Motor neuron (in vitro differentiated cells): ENCODE data around the gene PTPRE. TPM values are rescaled to one million over a fixed set of nuclear protein-coding genes. Genes with fewer than 3 reads are reported as not detected.

Experiments used
- ATAC-seq, 8 experiments: fragments of 200-7000 bp; cut with Tn5 transposase; replicated peaks in 6 of 8; 2 replicates each; pipeline ENCODE4 v1.8.0; 2021; ENCODE audit warnings: mild to moderate bottlenecking in 8 of 8, moderate library complexity in 8 of 8
- H3K27ac ChIP-seq, 2 donors: fragments of 250-450 bp; sonication (Bioruptor Pico); 2 replicates each; pipeline ENCODE4 v1.9.0; 2021; ENCODE audit warnings: antibody characterized with exemption in 2 of 2, mild to moderate bottlenecking in 2 of 2, moderate library complexity in 1 of 2
- H3K4me1 ChIP-seq, 2 donors: fragments of 250-450 bp; sonication (Bioruptor Pico); replicated peaks in 1 of 2; 2 replicates each; pipeline ENCODE4 v1.6.1; 2021; ENCODE audit warnings: antibody characterized with exemption in 2 of 2, mild to moderate bottlenecking in 2 of 2, moderate library complexity in 1 of 2
- H3K4me3 ChIP-seq, 5 donors: fragments of 250-450 bp; sonication (Bioruptor Pico); 2 replicates each; pipeline ENCODE4 v1.9.0; 2021; ENCODE audit warnings: antibody characterized with exemption in 5 of 5, mild to moderate bottlenecking in 5 of 5, moderate library complexity in 4 of 5
- WGBS, 10 experiments: fragments of 450-650 bp; shearing (Covaris generic); methylation state at CpG; one replicate each; pipeline ENCODE4 v1.0.0; 2022; 5-methylcytosine and 5-hydroxymethylcytosine counted together
- in situ Hi-C, 9 experiments: fragments of 400-800 bp; cut with MboI; loops; one replicate each; pipeline ENCODE4 v1.15.0; 2021; ENCODE audit warnings: low sequenced_read_pairs in 9 of 9, low pct_unique_long_range_greater_than_20kb in 2 of 9; ENCODE audit not compliant: unreplicated experiment in 9 of 9
- total RNA-seq, 8 experiments: library from RNA; unstranded; fragments of 300-600 nt; gene quantifications; 2 replicates each; pipeline versions ENCODE4 v1.2.3 to v1.2.4, GENCODE V29; 2022

PTPRE gene
- total RNA-seq, 8 experiments from 2014 or later: 0.09 to 17.6 (median 3.9) TPM

DNA sequence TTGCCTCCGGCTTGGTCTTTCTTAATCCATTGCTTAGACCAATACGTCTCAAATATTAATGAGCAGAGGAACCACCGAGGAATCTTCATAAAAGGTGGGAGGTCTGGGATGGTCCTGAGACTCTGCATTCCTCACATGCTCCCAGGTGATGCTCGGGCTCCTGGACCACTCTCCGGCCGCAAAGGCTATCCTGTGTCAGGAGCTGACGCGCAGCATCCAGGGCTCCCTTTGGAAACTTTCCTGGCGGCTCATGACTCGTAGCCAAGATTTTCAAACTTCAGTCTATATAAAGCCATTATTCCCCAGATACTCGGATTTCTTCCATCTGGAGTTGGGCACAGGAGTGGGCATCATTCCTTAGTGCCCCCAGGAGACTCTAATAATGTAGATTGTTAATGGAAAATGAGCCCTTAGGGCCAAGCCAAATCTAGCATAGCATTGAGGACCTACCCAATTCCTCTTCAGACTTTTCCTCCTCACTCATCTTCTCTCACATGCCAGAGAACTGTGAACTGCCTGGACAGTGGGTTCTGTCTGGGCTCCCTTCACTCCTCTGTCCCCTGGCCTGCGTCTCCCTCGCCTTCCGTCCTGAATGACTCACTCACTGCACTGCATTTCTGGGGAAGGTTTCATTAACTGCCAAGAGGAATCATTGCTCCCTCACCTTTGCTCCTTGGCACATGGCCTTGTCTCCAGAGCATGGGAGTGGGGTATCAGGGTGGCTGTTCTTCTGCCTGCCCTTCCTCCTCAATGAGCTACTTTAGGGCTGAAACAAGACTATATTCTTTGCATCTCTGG is 130.0 kb downstream of the PTPRE start:
- 28 to 100% (median 58%) methylated on average over 2 to 7 of the region's 14 CpGs; no CpG with 5 or more reads in 4 of the 10 experiments for WGBS, 10 experiments
- in situ Hi-C loops: no loop called here
- peaks cover 0 to 2% of the 10 kb centered on the region in 2 donors for H3K4me1 ChIP-seq
- peak in 4 of 8 experiments; percentile 50 to 81 (median 66) for ATAC-seq
- H3K27ac ChIP-seq: no peak overlapping the region
- H3K4me3 ChIP-seq: no peak overlapping the region

DNA sequence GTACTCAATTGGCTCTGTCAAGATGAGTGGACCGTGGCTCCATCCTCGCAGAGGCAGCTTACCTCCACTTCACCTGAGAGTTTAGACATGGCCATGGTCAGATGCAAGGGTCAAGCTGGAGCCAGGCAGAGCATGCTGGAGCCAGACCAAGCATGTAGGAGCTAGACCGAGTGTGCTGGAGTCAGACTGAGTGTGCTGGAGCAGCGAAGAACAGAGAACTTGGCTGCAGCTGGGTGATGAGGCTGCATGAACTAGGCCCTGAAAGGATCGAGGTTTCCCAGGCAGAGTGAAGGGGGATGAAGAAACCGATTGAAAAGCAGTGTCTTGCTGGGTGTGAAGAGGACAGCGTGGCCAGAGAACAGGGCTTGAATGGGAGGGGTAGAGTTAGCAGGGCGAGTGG is 133.2 kb downstream of the PTPRE start:
- Histone ChIP-seq H3K27ac (no peak overlapping the region), H3K4me3 (no peak overlapping the region), H3K4me1 (no peaks in the 10 kb centered on the region)
- WGBS, 10 experiments: 31 to 83% (median 61%) methylated on average over 1 to 6 of the region's 8 CpGs; no CpG with 5 or more reads in 4 of the 10 experiments
- in situ Hi-C loops: no loop called here
- ATAC-seq: no peak

DNA sequence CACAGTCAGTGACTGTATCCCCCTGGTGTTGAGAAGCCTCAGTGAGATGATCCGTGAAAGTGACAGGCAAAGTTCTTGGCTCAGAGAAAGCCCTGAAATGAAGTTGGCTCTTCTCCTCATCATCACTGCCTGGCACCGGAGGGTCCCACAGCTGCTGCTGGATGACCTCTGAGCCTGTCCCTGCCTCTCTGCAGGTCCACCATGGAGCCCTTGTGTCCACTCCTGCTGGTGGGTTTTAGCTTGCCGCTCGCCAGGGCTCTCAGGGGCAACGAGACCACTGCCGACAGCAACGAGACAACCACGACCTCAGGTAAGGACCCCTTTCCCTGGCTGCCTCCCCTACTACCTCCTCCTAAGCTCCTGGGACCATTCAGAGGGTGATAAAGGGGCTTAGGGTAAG is 133.8 kb downstream of the PTPRE start:
- Histone ChIP-seq H3K4me1 (no peaks in the 10 kb centered on the region), H3K4me3 (no peak overlapping the region), H3K27ac (no peak overlapping the region)
- in situ Hi-C loops: no loop called here
- WGBS, 10 experiments: 33 to 100% (median 80%) methylated on average over 1 to 5 of the region's 8 CpGs; no CpG with 5 or more reads in 5 of the 10 experiments
- no peak for ATAC-seq

DNA sequence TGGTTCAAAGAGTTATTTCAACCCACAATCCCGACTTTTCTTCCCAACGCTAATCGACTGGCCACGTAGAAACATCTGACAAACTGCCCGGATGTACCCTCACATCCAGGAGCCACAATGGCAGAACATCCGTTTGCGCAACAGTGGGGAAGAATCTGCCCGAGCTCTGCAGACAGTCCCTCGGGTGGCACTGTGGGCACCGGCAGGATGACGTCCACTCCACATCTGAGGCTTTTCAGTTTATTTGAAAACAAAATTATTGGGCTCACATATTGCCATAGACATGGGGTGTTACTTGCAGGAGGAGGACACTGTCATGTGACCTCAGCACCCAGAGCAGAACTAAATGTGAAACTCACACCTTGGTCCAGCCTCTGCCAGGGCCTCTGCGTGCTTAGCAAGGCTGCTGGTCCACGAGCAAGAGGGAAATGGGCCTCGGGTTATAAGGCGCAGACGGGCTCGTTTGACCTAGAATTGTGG is 135.3 kb downstream of the PTPRE start:
- 56 to 100% (median 77%) methylated on average over 2 to 14 of the region's 17 CpGs; no CpG with 5 or more reads in 1 of the 10 experiments for WGBS, 10 experiments
- Histone ChIP-seq H3K27ac (no peak overlapping the region), H3K4me3 (no peak overlapping the region), H3K4me1 (no peaks in the 10 kb centered on the region)
- no peak for ATAC-seq
- in situ Hi-C loops: no loop called here

DNA sequence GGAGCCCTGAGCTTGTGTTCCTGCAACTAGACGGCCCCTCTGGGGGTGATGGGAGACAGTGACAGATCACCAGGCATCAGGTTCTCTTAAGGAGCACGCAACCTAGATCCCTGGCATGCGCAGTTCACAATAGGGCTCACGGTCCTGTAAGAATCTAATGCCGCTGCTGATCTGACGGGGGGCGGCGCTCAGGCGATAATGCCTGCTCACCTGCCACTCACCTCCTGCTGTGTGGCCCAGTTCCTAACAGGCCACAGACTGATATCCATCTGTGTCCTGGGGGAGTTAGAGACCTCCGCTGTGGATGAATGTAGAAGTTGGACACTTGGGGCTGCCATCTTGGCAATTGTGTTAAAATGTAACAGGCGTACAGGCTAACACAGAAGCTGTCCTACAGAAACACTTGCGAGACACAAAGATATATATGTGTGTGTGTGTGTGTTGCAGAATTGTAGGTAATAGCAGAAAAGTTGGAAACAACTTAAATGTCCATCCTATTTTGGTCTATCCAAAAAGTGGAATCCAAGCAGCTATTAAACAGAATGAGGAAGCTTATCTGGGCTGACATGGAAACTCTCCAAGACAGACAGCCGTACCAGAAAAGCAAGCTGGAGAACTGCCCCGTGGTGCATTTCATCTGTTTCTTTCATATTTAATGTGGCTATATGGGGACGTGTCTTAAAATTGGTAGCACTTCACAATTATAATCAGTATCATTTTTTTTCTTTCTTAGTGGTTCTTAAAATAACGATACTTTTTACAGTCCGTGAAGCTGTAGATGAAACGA is 136.5 kb downstream of the PTPRE start:
- no peak overlapping the region for H3K27ac ChIP-seq
- no peak overlapping the region for H3K4me3 ChIP-seq
- ATAC-seq: no peak
- no peaks in the 10 kb centered on the region for H3K4me1 ChIP-seq
- 50 to 95% (median 78%) methylated on average over 3 to 17 of the region's 18 CpGs for WGBS, 10 experiments
- in situ Hi-C loops: no loop called here

DNA sequence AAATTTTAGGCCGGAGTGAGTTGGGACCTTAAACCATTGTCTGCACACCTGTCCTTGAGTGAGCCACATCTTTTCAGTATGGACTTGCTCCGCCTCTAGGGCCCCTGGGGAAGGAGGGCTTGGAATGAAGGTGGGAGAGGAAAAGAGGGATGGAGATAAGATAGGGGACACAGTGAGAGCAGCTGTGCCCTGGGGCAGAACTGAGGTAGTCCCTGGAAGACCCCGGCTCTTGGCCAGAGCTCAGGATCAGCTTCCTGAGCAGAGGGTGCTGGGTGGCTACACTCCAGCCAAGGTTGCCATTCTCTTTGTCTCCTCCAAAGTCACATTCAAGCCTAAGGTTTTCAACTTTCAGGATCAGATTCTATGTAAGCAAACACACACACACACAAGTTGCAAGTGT is 137.3 kb downstream of the PTPRE start:
- Histone ChIP-seq H3K4me1 (no peaks in the 10 kb centered on the region), H3K4me3 (no peak overlapping the region), H3K27ac (no peak overlapping the region)
- ATAC-seq: no peak
- 25 to 100% (median 86%) methylated on average over 1 to 3 of the region's 3 CpGs for WGBS, 10 experiments
- in situ Hi-C loops: no loop called here

DNA sequence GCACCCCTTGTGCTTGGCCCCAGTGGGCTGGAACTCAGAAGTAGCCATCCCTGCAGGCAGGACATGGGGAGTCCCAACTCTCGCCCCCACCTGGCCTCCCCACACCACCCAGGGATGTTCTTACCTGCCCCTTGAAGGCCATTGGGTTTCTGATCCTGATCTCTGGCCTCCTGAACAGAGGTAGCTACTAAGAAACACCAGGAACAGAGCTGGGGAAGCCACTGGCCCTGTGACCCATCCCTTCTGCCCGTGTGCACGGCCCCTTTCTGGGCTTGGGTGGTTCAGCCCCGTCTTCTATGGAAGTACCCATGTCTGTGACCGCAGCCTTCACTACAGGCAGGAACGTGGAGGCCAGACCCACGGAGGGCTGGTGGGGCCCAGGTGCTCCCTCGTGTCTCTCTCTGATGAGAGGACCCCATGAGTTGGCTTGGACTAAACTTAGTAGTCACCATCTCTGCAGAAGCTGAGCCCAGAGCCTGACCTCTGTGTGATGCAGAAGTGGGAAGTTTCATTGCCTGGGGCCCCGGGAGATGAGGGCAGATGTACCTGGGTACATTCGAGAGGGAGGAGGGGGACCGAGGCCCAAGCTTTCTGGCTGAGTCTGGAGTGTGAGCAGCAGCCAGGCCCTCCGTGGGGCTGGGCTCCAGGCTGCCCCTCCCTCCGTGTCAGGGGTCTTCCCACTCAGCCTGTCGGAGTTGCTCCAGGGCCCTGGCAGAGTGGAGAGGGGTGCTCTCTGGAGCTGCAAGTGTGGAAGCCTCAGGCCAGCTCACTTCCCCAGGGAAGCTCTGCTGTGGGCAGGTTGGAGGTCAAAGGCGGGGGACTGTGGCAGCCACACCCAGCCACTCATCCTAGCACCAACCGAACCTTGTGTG is 138.3 kb downstream of the PTPRE start:
- in situ Hi-C loops: no loop called here
- Histone ChIP-seq H3K4me3 (no peak overlapping the region), H3K4me1 (no peaks in the 10 kb centered on the region), H3K27ac (no peak overlapping the region)
- WGBS, 10 experiments: 20 to 87% (median 46%) methylated on average over 1 to 3 of the region's 16 CpGs; no CpG with 5 or more reads in 6 of the 10 experiments
- no peak for ATAC-seq

DNA sequence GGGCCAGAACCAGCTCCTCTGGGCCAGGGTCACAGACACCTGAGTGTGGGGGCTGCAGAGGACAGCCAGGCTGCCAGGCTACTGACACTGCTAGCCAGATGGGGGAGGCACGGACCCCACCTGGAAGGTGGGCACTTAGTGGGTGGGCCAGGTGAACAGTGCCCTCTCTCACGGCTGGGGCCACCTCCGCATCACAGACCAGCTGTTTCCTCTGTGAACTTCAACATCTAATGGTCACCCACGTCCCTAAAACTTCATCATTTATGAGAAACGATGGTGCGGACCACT is 138.9 kb downstream of the PTPRE start:
- in situ Hi-C loops: no loop called here
- ATAC-seq: no peak
- Histone ChIP-seq H3K4me1 (no peaks in the 10 kb centered on the region), H3K27ac (no peak overlapping the region), H3K4me3 (no peak overlapping the region)
- 60 to 90% (median 80%) methylated on average over 1 to 2 of the region's 6 CpGs; no CpG with 5 or more reads in 7 of the 10 experiments for WGBS, 10 experiments

DNA sequence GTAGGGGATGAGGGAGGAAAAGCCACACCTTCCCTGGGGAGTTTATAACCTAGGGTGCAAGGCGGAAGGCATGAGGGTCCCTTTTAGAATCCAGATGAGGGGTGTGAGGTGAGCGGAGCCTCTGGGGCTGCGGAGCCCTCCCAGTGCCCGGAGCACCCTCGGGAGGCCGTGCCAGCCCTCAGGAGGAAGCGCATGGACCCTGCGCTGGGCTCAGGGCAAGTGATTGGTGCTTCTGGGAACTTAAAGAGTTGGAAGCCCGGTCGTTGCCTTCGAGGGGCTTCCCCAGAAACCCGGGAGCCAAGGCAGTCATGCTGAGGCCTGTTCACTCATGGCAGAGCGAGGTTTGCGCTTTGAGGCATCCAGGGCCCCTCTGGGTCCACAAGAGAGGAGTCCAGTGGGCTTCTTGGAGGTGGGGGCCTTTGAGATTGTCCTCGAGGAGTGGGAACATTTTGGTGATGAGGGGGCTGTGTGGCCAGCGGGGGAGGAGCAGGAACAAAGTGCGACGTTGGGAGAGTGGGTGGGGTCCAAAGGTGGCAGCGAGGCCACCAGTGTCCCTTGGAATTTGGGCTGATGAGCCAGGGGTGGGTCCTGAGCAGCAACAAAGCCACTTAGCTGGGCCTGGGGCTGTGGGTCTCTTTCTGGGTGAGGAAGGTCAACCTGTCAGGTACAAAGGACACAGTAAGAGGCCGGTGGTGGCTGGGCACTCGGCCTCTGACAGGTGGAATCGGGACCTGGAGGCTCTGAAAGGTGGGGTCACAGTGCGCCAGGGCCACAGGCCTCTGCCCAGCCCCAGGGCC is 139.5 kb downstream of the PTPRE start:
- no peak overlapping the region for H3K27ac ChIP-seq
- ATAC-seq: no peak
- no peak overlapping the region for H3K4me3 ChIP-seq
- in situ Hi-C loops: no loop called here
- no peaks in the 10 kb centered on the region for H3K4me1 ChIP-seq
- WGBS, 10 experiments: 73 to 100% (median 80%) methylated on average over 1 to 8 of the region's 23 CpGs; no CpG with 5 or more reads in 5 of the 10 experiments

DNA sequence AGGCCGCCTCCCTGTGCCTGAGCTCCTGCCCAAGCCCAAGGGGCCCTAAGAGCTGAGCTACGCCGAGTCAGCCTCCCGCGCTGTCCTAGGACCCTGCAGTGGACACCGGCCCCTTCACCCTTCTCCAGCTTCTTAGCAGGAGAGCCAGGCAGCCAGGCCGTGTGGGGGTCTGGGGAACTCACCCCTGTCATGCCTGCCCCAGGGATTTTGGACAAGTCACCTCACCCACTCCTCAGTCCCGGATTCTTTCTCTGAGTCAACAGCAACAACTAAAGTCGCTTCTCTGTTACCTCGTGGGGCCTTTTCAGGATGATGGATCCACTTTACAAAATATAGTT is 140.0 kb downstream of the PTPRE start:
- no peak for ATAC-seq
- in situ Hi-C loops: no loop called here
- H3K4me3 ChIP-seq: no peak overlapping the region
- no peak overlapping the region for H3K27ac ChIP-seq
- 0 to 90% (median 40%) methylated on average over 1 to 4 of the region's 10 CpGs; no CpG with 5 or more reads in 5 of the 10 experiments for WGBS, 10 experiments
- no peaks in the 10 kb centered on the region for H3K4me1 ChIP-seq

DNA sequence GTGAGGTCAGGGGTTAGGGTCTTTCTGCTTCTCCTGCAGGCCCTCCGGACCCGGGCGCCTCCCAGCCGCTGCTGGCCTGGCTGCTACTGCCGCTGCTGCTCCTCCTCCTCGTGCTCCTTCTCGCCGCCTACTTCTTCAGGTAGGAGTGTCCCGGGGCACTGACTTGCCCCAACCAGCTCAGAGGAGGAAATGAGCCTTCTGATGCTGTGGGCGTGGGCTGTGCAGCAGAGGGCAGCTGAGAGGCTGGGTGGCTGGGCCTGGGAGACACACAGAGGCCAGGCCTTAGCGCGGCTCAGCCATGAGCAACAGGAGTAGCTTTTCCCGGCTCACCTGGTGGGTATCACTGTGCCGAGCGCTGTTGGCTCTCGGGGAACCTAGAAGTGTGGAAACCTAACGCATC is 140.4 kb downstream of the PTPRE start:
- H3K27ac ChIP-seq: no peak overlapping the region
- in situ Hi-C loops: no loop called here
- 70 to 87% (median 79%) methylated on average over 1 to 8 of the region's 17 CpGs; no CpG with 5 or more reads in 5 of the 10 experiments for WGBS, 10 experiments
- ATAC-seq: peak in 2 of 8 experiments; percentile 47 to 66
- no peaks in the 10 kb centered on the region for H3K4me1 ChIP-seq
- no peak overlapping the region for H3K4me3 ChIP-seq
